HAP-1 (cell line): ENCODE measurements around the gene CREG1.
"Not testable (repeated sequence)": the region's sequence is repeated elsewhere in the genome, so short reads cannot be mapped to it uniquely, and the experiment has no call there.

Experiments
- DNase-seq, 2 experiments: peaks; one replicate each; pipeline ENCODE4 v3.0.0-alpha.2; 2016 to 2020; ENCODE audit warnings: low spot score in 2 of 2
- H3K27me3 ChIP-seq: fragments of 250-450 bp; sonication (Bioruptor Pico); 2 replicates; pipeline ENCODE4 v1.5.1; 2020; ENCODE audit warnings: low read depth, mild to moderate bottlenecking, moderate library complexity
- H3K36me3 ChIP-seq: fragments of 250-450 bp; sonication (Bioruptor Pico); replicated peaks from 2 replicates; pipeline ENCODE4 v1.5.1; 2020; ENCODE audit warnings: mild to moderate bottlenecking
- H3K4me1 ChIP-seq: fragments of 250-450 bp; sonication (Bioruptor Pico); 2 replicates; pipeline ENCODE4 v1.5.1; 2020; ENCODE audit warnings: mild to moderate bottlenecking
- H3K4me3 ChIP-seq: fragments of 250-450 bp; sonication (Bioruptor Pico); 2 replicates; pipeline ENCODE4 v1.5.1; 2020; ENCODE audit warnings: mild to moderate bottlenecking, moderate library complexity
- H3K9me3 ChIP-seq: fragments of 250-450 bp; sonication (Bioruptor Pico); 2 replicates; pipeline ENCODE4 v1.5.1; 2020; ENCODE audit warnings: mild to moderate bottlenecking, moderate library complexity
- in situ Hi-C: fragments of 300-500 bp; cut with MboI; formaldehyde crosslinking; loops from 3 replicates; pipeline ENCODE4 v1.14.3; 2020; ENCODE audit warnings: low sequenced_read_pairs, inconsistent platforms, mixed read lengths

Gene CREG1

GRCh38 chr1:167555072-167555471 is 1.5 kb upstream of the CREG1 start:
- H3K9me3 ChIP-seq, H3K4me3 ChIP-seq, DNase-seq, H3K36me3 ChIP-seq, in situ Hi-C loops, H3K27me3 ChIP-seq: not testable (repeated sequence)
- peaks cover 12% of the 10 kb centered on the region for H3K4me1 ChIP-seq

GRCh38 chr1:167554028-167554779 is 642 bp upstream of the CREG1 start:
- in situ Hi-C loops: no loop called here
- no peak for DNase-seq
- no peaks in the 10 kb centered on the region for H3K27me3 ChIP-seq
- no peaks in the 10 kb centered on the region for H3K36me3 ChIP-seq
- peak overlapping the region; percentile 51 for H3K4me3 ChIP-seq
- no peaks in the 10 kb centered on the region for H3K9me3 ChIP-seq
- H3K4me1 ChIP-seq: peaks cover 12% of the 10 kb centered on the region

DNA sequence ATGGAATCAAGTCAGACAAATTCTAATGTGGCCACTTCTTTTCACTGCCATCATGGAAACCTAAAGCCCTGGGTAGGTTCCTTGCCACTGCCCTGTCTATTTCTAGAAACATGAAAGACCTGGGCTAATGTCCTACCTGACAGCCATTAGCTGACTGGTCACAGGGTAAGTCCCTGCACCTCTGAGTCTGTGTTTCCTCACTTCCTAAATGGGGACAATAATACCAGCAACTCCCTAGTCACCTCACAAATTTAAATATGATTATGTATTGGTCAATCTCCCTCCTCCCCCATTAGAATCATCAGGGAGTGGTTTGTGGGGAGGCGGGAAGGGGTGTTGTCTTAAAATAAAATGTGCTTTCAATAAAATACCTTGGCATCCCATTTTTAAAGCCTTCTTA is 2.2 kb downstream of the CREG1 start:
- no peak overlapping the region for H3K4me3 ChIP-seq
- in situ Hi-C loops: no loop called here
- H3K9me3 ChIP-seq: no peaks in the 10 kb centered on the region
- H3K27me3 ChIP-seq: no peaks in the 10 kb centered on the region
- H3K4me1 ChIP-seq: peaks cover 14% of the 10 kb centered on the region
- H3K36me3 ChIP-seq: peaks cover 10% of the 10 kb centered on the region
- no peak for DNase-seq

GRCh38 chr1:167548059-167548932 is 5.3 kb downstream of the CREG1 start:
- no peak for DNase-seq
- in situ Hi-C loops: loop anchor here (25.0 kb wide), 2 partner anchors 286 to 636 kb away; no protein-coding TSS in a partner anchor
- Histone ChIP-seq H3K36me3 (peaks cover 10% of the 10 kb centered on the region), H3K9me3 (no peaks in the 10 kb centered on the region), H3K4me3 (no peak overlapping the region), H3K27me3 (no peaks in the 10 kb centered on the region), H3K4me1 (peaks cover 12% of the 10 kb centered on the region)

- H3K27me3 ChIP-seq: no peaks in the 10 kb centered on the region
- peaks cover 10% of the 10 kb centered on the region for H3K36me3 ChIP-seq
- no peak overlapping the region for H3K4me3 ChIP-seq
- peaks cover 6% of the 10 kb centered on the region for H3K4me1 ChIP-seq
- no peak for DNase-seq
- in situ Hi-C loops: loop anchor here (25.0 kb wide), 2 partner anchors 285 to 635 kb away; no protein-coding TSS in a partner anchor
- no peaks in the 10 kb centered on the region for H3K9me3 ChIP-seq
Measured at GRCh38 chr1:167546935-167547334, 6.6 kb downstream of the CREG1 start.

- Histone ChIP-seq H3K4me1 (peaks cover 6% of the 10 kb centered on the region), H3K4me3 (no peak overlapping the region), H3K27me3 (no peaks in the 10 kb centered on the region), H3K36me3 (peaks cover 10% of the 10 kb centered on the region), H3K9me3 (no peaks in the 10 kb centered on the region)
- in situ Hi-C loops: loop anchor here (25.0 kb wide), 2 partner anchors 283 to 633 kb away; no protein-coding TSS in a partner anchor
- no peak for DNase-seq
Measured at GRCh38 chr1:167545349-167545748, 8.2 kb downstream of the CREG1 start.

DNA sequence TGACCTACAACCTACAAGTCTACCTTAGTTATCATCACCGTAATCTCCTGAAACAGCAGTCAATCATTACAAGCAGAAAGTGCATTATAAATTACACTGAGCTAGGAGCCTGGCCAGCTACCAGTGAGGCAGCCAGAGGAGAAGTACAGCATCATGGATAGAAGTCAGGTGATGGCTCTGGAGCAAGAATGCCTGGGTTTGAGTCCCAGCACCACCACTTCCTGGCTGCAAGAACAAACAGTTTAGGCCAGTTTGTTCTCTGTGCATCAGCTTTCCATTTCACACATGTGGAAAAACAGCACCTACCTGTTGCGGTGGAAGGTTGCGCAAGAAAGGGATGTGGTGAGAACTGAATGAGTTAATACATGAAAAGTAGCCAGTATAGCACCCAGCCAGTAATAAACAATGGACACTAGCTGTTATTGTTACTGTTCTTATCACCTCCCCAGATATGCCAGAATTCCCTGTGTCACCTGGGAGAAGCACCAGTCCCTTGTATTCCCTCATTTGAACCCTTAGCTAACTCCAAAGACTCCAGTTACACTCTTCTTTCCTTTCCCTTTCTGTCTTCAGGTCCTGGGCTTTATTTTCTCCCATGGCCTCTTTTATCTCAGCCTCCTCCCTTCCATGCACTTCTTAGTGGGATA is 9.0 kb downstream of the CREG1 start:
- Histone ChIP-seq H3K4me1 (peaks cover 6% of the 10 kb centered on the region), H3K27me3 (no peaks in the 10 kb centered on the region), H3K4me3 (no peak overlapping the region), H3K36me3 (peaks cover 10% of the 10 kb centered on the region), H3K9me3 (no peaks in the 10 kb centered on the region)
- no peak for DNase-seq
- in situ Hi-C loops: loop anchor here (25.0 kb wide), 2 partner anchors 282 to 632 kb away; no protein-coding TSS in a partner anchor

- Histone ChIP-seq H3K4me1 (peaks cover 2% of the 10 kb centered on the region), H3K36me3 (peaks cover 10% of the 10 kb centered on the region), H3K27me3 (no peaks in the 10 kb centered on the region), H3K9me3 (no peaks in the 10 kb centered on the region), H3K4me3 (no peak overlapping the region)
- in situ Hi-C loops: loop anchor here (25.0 kb wide), 2 partner anchors 281 to 631 kb away; no protein-coding TSS in a partner anchor
- DNase-seq: no peak
Measured at GRCh38 chr1:167543199-167543990, 10.2 kb downstream of the CREG1 start.

DNA sequence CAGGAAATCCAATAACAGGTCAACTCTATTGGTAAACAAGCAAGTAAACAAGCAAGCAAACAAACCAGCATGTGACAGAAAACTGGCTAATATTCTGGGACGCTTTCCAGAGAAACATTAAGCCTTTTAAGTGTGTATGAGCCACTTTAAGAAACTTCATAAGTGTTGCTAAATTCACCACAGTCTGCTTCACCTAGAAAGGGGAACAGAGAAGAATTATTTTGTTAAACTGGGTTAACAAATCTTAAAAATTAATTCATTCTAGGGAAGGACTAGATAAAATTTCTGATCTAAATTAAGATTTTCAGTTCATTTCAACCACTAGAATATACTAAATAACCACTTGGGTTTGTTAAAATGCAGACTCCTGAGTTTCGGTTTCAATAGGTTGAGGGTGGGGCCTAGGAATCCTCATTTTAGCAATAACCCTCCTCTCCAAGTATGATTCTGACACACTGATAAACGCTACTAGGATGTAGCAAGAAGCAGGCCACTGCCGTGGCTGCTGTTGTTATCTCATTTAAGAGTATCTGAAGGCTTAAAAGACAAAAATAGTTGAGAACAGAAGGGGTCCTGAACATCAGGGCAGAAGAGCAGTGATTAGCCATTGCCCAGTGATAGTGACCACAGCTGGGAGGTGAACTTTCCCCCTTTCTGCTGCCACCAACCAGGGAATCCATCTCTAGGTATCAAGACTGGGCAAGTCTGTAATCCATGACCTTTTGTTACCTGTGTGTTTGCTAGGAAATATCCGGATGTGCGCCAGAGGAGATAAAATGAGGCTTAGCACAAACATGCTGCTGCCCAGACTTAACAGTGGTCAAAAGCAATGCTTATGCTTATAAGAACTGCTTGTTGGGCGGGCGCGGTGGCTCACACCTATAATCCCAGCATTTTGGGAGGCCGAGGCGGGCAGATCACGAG is 11.2 kb downstream of the CREG1 start:
- no peak for DNase-seq
- H3K4me1 ChIP-seq: no peaks in the 10 kb centered on the region
- H3K27me3 ChIP-seq: no peaks in the 10 kb centered on the region
- H3K36me3 ChIP-seq: peaks cover 5% of the 10 kb centered on the region
- no peak overlapping the region for H3K4me3 ChIP-seq
- in situ Hi-C loops: loop anchor here (25.0 kb wide), 2 partner anchors 280 to 630 kb away; no protein-coding TSS in a partner anchor
- H3K9me3 ChIP-seq: no peaks in the 10 kb centered on the region

GRCh38 chr1:167541610-167542009 is 12.0 kb downstream of the CREG1 start:
- no peaks in the 10 kb centered on the region for H3K27me3 ChIP-seq
- H3K4me1 ChIP-seq: no peaks in the 10 kb centered on the region
- DNase-seq: no peak

DNA sequence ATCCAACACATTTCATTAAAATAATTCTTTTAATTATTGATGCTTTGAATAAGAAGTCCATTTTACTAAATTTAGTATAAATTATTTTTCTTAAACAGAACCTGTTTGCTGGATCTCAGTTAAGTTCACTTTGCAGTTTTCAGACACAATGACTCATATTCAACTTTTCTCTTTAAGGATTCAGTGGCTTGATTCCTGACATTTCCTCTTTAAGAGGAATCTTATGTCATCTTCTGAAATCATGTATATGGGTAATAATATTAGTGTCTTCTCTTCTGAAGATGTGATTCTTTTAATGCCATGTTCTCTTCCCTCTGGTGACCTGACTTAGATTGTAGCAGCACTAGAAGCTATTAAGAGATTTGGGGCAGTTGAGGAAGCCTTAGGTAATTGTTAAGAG is 12.6 kb downstream of the CREG1 start:
- no peaks in the 10 kb centered on the region for H3K27me3 ChIP-seq
- H3K9me3 ChIP-seq: no peaks in the 10 kb centered on the region
- in situ Hi-C loops: loop anchor here (25.0 kb wide), 2 partner anchors 279 to 629 kb away; no protein-coding TSS in a partner anchor
- no peaks in the 10 kb centered on the region for H3K4me1 ChIP-seq
- no peak overlapping the region for H3K4me3 ChIP-seq
- DNase-seq: no peak
- H3K36me3 ChIP-seq: no peaks in the 10 kb centered on the region; the same call in none of the 2 replicates

More at GRCh38 chr1:167541610-167542009, 12.0 kb downstream of the CREG1 start:
- Histone ChIP-seq H3K9me3 (no peaks in the 10 kb centered on the region), H3K4me3 (no peak overlapping the region), H3K36me3 (peaks cover under 1% of the 10 kb centered on the region)
- in situ Hi-C loops: loop anchor here (25.0 kb wide), 2 partner anchors 279 to 629 kb away; no protein-coding TSS in a partner anchor

DNA sequence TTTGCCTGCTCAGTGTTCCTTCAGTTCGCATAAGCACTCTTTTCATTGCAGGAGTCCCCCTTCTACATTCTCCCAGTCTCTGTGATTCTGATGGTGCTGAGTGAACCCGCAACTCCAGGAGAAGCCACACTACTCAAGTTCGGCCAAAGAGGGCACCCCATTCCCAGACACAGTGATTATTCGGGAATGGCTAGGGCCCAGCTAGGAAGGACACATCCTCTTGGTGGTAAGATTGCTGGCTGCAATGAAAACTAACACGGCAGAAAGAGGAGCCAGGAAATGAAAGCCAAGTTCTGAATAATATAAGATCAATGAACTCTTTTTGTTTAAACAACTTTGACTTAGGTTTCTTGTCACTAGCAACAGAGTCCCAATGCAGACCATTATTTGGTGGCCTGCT is 14.9 kb downstream of the CREG1 start:
- Histone ChIP-seq H3K36me3 (no peaks in the 10 kb centered on the region), H3K27me3 (no peaks in the 10 kb centered on the region), H3K4me3 (no peak overlapping the region), H3K4me1 (no peaks in the 10 kb centered on the region), H3K9me3 (no peaks in the 10 kb centered on the region)
- no peak for DNase-seq
- in situ Hi-C loops: loop anchor here (10.0 to 25.0 kb wide), 3 partner anchors 276 to 626 kb away; no protein-coding TSS in a partner anchor
